ENCODE measurements around the gene DCTD.
"Not testable (repeated sequence)": the region's sequence is repeated elsewhere in the genome, so short reads cannot be mapped to it uniquely, and the experiment has no call there.

Gene DCTD

DNA sequence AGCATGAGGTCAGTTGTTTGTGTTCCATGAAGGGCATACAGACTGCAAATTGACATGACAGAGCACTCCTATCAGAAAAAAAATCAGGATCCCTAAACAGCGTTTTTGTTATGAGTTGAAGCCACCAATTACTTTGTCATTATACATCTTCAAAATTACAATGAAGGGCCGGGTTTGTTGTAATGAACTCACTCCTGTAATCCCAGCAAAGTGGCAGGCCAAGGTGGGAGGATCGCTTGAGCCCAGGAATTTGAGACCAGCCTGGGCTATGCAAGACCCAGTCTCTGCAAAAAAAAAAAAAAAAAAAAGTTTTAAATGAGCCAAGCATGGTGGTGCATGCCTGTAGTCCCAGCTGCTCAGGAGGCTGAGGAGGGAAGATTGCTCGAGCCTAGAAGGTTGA lies 3.5 kb upstream of the DCTD start:
- DNase-seq = no peak

DNA sequence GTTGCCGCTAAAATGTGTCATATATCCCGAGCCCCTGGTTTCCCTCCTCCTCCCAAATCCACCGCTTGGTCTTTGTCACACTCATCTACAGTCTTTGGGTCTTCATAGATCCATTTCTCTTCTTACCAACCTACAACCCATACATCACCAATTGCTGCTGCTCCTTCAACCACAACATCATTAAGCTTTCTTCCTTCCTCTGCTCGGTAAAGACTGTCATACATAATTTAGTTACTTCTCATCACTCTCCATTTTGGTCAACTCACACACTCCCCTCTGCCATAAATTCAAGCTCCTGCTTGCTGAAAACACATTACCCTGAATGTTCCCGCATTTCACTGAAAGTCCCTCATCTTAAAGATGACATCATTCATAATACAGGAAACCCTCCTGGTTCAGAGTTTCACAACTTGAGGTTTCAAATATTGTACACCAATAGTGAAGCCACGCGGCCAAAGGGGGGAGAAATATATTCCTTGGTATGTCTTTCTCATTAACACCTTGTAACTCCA lies 1.7 kb upstream of the DCTD start:
- no peak for DNase-seq

- no peak for DNase-seq
Observed at GRCh38 chr4:182918044-182918607, 940 bp upstream of the DCTD start.

DNA sequence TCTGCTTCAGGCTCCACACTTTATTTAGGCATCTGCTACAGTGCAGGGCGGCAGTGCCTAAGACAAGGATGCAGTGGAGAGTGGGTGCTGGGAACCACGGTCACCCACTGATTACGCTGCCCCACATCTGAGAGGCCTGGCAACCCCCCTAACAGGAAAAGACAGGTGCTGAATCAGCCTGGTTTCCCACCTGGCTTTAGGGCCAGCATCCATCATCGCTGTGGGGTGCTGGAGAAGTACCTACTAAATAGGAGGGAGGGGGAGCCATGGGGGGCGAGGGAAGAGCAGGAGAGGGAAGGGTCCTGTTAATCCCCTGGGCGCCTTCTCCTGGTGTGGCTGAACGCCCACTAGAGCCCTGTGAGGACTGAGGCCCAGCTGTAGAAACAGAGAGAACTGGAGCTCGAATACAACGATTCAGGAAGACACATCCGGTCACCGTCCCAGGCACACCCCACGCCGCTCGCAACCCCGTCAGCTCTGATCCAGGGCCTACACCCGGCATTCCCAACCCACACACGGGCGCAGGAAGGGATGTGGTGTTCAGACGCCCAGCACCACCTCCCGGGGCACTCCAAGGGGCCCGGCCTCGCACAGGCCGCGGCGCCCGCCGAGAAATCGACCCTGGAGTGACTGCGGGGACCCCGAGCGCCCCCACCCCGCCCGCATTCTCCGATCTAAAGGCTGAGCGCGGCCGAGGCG lies 554 bp downstream of the DCTD start:
- no peak for DNase-seq

DNA sequence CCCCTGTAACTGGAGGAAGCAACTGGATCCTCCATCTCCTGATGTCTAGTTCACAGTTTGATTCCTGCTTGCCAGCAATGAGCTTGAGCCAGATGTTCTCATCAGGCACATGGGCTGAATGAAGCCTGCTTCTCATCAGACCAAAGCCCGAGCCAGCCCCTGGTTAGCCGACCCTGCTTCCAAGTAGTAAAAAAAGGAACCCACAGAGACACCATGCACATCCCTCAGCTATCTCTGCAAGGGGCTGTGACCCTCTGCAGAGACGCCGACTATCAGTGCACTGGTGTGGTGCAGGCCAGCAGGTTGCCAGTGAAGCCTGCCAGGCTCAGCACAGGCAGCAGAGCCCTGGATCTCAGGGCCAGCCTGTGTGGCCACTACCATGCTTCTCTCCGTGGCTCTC lies 2.8 kb downstream of the DCTD start:
- DNase-seq = no peak

GRCh38 chr4:182913621-182914020 lies 3.6 kb downstream of the DCTD start:
- no peak for DNase-seq

DNA sequence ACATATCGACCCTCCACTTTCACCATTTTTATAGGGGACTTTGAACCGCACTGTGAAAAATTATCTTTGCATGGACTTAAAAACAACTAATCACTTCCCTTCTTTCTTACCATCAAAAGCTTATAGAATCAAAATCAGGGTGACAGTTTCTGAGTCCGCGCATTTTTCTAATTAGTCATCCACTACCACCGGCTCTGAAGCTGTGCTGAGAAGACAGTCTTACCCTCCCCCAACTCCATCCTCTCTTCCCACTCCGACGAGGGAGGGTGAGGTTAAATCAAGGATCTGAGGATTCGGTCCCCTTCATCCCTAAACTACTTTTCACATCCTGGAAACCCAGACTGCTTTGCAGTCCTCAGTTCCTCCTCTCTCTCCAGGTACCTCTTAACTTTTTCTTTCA lies 4.2 kb downstream of the DCTD start:
- no peak for DNase-seq

DNA sequence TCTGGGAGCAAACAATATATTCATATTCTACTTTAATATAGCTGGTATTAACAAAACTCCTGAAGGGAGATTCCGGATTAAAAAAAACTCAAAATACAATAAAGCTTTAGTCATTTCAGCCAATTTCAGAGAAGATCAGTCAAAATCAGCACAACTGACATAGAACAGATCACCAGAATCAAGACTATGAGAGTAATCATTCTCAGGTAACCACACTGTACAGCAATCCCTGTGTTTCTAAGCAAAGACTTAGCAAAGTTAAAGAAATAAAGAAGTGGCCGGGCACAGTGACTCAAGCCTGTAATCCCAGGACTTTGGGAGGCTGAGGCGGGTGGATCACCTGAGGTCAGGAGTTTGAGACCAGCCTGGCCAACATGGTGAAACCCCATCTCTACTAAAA lies 9.1 kb downstream of the DCTD start:
- DNase-seq = no peak

GRCh38 chr4:182907396-182907795 lies 9.8 kb downstream of the DCTD start:
- DNase-seq = no peak

- no peak for DNase-seq
Observed at GRCh38 chr4:182906786-182907185, 10.4 kb downstream of the DCTD start.

DNA sequence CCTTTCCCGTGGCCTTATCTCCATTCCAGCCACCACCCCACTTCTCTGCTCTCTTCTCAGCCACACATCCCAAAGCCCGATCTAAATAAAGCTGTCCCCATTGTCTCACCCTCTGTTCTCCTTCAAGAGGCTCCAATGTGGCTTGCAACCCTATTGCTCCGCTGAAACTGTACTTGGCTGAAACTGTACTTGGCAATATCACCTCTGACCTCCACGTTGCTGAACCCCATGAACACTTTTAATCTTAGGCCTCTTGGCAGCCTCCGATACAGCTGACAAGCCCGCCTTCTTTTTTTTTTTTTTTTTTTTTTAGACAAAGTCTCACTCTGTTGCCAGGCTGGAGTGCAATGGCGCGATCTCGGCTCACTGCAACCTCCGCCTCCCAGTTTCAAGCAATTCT lies 12.1 kb downstream of the DCTD start:
- DNase-seq = no peak

GRCh38 chr4:182904211-182904761 lies 12.9 kb downstream of the DCTD start:
- no peak for DNase-seq

DNA sequence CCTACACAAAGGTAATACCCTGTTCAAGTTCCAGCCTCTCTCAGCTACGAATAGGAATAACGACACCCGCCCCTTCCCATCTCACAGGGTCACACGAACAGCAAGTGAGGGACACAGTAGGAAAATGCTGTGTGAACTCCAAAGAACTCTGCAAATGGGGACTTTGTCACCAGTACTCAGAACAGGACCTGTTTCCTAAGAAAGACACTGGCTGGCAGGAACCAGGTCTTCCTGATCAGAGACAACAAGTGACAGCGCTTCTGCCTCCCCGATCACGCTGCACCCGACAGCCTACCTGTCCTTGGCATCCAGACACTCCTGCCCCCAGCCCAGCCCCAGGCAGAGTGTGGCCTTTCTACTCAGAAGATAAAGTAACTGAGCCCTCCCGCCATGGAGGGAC lies 14.2 kb downstream of the DCTD start:
- DNase-seq = no peak

DNA sequence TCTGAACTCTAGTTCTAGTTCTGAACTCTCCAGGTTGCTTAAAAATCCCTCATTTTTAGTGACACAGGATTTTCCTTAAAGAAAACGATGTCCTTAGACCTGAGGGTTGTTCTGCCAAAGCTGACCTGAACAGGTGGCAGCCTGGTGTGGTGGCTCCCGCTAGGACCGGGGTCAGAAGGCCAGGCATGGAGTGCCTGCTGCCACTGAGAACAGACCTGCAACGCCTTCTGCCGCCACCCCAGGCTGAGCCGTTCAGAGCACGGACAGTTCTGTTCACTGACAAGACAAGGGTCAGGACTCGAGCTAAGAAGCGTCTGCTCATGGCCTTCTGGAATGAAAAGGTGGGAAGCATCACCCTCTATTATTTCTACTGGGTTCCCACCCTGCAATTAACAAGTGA lies 15.8 kb downstream of the DCTD start:
- no peak for DNase-seq

- DNase-seq = not testable (repeated sequence)
Observed at GRCh38 chr4:182900021-182900420, 17.2 kb downstream of the DCTD start.

GRCh38 chr4:182898479-182898799 lies 18.7 kb downstream of the DCTD start:
- DNase-seq = no peak

DNA sequence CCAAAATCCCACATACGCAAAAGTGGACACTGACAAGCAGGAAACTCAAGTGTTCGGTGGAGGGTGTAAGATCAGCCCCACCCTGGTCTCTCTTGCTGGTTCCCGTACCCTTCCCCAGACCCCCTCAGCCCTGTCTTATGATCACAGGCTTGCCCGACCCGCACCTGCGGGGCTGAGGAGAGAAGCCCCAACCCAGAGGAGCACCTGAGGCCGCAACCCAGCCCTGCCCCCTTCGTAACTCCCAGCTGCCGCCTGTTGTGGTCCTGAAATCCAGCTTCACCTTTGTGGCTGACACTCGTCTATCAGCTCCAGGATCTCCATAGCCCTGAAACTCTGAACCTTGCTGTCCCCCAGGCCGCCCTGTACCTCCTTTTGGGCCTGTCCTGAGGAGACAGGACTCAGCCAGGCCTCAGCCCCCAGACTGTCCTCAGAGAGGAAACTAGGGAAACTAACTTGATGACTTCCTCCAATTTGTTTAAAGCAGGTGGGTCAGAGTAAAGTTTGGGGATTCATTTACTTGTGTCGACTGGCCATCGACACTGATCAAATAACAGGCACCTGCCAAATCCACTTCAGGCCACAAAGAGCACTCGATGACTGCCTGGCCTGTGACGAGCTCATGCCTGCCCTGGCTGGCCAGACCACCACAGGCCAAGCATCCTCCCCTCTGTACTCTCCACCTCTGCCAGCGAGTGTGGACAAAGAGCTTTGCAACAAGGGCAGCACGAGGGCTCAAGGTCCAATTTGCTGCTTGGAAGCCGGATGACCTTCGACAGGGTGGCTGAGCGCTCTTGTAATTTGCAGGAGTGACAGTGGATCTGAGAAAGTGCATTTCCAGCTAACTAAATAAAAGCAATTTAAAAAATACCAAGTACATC lies 19.3 kb downstream of the DCTD start:
- DNase-seq = no peak

DNA sequence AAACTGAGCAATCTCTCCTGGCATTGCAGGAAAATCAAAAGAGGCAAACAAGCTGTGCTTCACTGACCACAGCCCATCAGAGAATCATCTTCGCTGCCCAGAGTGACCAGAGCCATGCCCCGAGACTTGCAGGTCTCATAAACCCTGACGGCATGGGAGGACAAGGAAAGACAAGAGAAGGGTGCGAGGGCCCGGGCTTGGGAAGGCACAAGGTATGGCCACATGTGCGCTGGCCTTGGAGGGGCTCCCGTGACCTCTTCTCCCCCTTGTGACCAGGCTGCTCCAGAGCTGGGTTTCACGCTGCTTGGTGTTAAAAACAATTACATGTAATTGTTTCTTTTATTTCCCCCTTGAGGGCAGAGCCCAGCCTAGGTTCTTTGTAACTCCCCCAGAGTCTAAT lies 20.8 kb downstream of the DCTD start:
- no peak for DNase-seq

- no peak for DNase-seq
Observed at GRCh38 chr4:182895791-182896292, 21.3 kb downstream of the DCTD start.

DNA sequence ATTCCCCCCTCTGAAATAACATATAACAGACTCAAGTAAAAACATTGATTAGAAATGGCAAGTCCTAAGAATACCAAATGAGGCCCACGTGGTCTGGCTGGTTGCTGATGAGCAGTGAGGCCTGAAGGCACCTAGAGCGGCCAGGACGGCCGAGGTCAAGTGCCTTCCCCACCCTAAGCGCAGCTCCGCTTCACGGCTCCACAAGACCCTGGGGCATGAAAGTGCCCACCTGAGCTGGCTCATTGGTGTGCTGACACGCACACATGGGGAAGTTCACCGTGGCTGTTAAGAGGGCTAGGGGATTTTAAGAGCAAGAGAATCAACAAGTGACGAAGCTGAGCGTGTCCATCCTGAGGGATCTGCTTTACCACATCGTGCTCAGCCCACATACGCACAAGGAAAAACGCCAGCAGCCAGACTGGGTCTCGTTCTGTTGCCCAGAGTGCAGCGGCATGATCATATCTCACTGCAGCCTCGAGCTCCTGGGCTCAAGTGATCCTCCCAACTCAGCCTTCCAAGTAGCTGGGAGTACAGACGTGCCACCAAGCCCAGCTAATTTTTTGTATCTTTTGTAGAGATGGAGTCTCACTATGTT lies 22.4 kb downstream of the DCTD start:
- no peak for DNase-seq

GRCh38 chr4:182893474-182894080 lies 23.6 kb downstream of the DCTD start:
- no peak for DNase-seq

DNA sequence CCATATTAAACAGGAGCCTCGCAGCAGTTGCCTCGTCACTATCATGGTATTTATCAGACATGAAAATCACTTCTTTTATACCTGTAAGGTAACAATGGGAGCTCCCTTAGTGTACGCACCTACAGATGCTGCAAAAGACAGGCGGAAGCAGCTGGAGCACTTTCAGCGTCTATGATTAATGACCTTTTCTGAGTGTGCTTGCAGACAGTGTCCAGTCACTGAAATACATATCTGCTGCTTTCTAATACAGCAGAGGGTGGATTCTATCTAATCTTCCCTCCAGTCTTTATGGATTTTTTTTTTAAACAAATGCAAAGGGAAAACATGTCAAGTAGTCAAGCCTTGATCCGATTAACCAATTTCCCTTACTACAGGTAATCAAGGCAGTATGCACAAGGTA lies 24.1 kb downstream of the DCTD start:
- DNase-seq = no peak

DNA sequence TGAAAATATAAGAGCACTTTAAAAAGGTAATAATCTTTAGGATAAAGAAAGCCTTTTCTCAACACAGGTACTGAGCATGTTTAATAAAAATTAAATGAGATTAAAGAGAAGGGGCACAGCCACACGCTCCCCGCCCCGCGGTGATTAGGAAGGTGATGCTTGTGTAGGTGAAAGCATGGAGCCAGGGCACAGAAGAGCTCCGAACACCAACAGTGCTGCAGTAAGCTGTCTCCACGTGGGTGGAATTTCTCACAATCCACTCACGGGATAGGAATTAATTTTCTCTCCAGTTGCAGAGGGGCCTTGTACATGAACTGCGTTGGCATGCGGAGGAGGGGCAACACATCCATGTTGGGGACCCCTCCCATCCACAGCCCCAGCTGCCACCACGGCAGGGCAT lies 27.0 kb downstream of the DCTD start:
- no peak for DNase-seq

Data from SIG-M5 (cell line).